Stimulated activated CD8-positive, alpha-beta memory T cell treated with anti-CD3 and anti-CD28 coated beads, Interleukin-15, amount 100 ng/mL, for 1 hour (primary cell): Measurements from ENCODE around the gene VHLL.

Experiments used
- DNase-seq: peaks from one replicate; pipeline ENCODE4 v3.0.0-alpha.2; 2020; ENCODE audit warnings: low read depth

Gene VHLL

GRCh38 chr1:156253634-156254033 lies 45.5 kb downstream of the VHLL start:
- DNase-seq: no peak

- DNase-seq: no peak
Measured at GRCh38 chr1:156251527-156251926, 47.6 kb downstream of the VHLL start.

GRCh38 chr1:156249593-156249992 lies 49.5 kb downstream of the VHLL start:
- no peak for DNase-seq
